Tibial artery (tissue), 4 donors: ENCODE measurements around the gene TRIP11.

Experiments used
- DNase-seq, 2 donors: peaks; one replicate each; pipeline ENCODE4 v3.0.0-alpha.2; 2019
- H3K27ac ChIP-seq, 2 donors: fragments of 200-600 bp; sonication (generic) in 1 of 2; 1 replicate in 1 of 2; 2 replicates in 1 of 2; pipeline ENCODE4 v1.5.1; 2018 to 2019; ENCODE audit warnings: mild to moderate bottlenecking in 1 of 2
- H3K27me3 ChIP-seq, 2 donors: fragments of 200-600 bp; sonication (generic) in 1 of 2; one replicate each; pipeline versions ENCODE4 v1.5.1 to v1.6.0; 2016 to 2019
- H3K36me3 ChIP-seq, 3 donors: fragments of 200-600 bp; sonication (generic) in 2 of 3; one replicate each; pipeline ENCODE4 v1.5.1; 2016 to 2019; ENCODE audit warnings: mild to moderate bottlenecking in 2 of 3
- H3K4me1 ChIP-seq, 4 donors: fragments of 200-600 bp; sonication (generic) in 2 of 4; 1 replicate in 3 of 4; 2 replicates in 1 of 4; pipeline ENCODE4 v1.5.1; 2016 to 2019
- H3K4me3 ChIP-seq, 2 donors: fragments of 200-600 bp; sonication (generic) in 1 of 2; 1 replicate in 1 of 2; 2 replicates in 1 of 2; pipeline ENCODE4 v1.5.1; 2018 to 2019; ENCODE audit warnings: mild to moderate bottlenecking in 2 of 2
- H3K9me3 ChIP-seq, 3 donors: fragments of 200-600 bp; sonication (generic) in 1 of 3; one replicate each; pipeline ENCODE4 v1.5.1; 2016 to 2019
- intact Hi-C: fragments of 100-400 bp; cut with DNase I; formaldehyde crosslinking; loops from one replicate; pipeline ENCODE4 v1.15.0; 2023; ENCODE audit warnings: low total_unique reads
- TF ChIP-seq, protein P1 (sequence below), 2 experiments: fragments of 200-600 bp in 1 of 2; fragments of 450-650 bp in 1 of 2; IDR thresholded peaks; one replicate each; pipeline ENCODE4 v1.5.1; 2017 to 2019; ENCODE audit warnings: antibody characterized with exemption in 2 of 2, mild to moderate bottlenecking in 1 of 2, moderate library complexity in 1 of 2

Gene TRIP11

DNA sequence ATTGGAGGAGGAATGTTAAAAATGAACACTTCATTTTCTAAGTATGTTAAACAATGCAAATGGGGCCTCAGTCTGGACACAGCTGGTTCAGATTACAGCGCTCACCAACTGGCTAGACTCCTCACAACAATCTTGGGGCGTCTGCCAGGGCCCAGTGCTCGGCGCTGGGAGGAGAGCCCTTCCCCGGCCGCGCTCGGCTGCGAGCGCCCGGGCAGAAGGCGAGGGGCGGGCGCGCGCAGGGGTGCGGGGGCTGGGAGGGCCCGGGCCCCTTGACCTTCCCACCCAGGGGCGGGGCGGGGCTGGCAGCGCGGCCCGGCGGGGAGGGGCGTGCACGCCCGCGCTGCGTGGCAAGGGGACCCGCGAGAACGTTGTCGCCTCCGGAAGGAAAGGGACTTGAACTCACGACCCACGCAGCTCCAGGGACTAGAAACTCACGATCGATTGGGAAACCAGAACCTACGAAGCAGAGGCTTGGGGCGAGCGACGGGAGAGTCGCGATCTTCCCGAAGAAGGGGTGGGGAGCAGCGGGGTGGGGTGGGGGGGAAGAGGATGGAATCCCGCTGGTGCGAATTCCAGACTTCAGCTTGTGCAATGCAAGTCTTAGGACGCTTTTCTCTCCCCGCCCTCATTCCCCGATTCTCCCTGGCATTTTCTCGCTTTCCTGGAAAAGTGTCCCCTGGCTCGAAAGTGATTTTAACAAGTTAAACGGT, 92.2 kb downstream of the TRIP11 start, which contains the start of gene FBLN5:
FBLN5 (minus strand) TSS at position 220 of the 710 bp plus-strand sequence. CDS start 465 bp downstream, outside the sequence.
- Histone ChIP-seq H3K9me3 (no peaks in the 10 kb centered on the region), H3K4me3 (peak within 1 kb of the TSS; percentile 77 to 79), H3K27me3 (no peaks in the 10 kb centered on the region), H3K27ac (peak within 1 kb of the TSS; percentile 81 to 92), H3K4me1 (peaks cover 0 to 35% (median 13%) of the 10 kb centered on the region in 4 donors), H3K36me3 (no peaks in the 10 kb centered on the region)
- intact Hi-C loops, result loop anchor here (5.0 kb wide), 1 partner anchor 50 kb away; no protein-coding TSS in a partner anchor
- peak; percentile 65 to 84 for DNase-seq
- TF ChIP-seq, protein P1, sequence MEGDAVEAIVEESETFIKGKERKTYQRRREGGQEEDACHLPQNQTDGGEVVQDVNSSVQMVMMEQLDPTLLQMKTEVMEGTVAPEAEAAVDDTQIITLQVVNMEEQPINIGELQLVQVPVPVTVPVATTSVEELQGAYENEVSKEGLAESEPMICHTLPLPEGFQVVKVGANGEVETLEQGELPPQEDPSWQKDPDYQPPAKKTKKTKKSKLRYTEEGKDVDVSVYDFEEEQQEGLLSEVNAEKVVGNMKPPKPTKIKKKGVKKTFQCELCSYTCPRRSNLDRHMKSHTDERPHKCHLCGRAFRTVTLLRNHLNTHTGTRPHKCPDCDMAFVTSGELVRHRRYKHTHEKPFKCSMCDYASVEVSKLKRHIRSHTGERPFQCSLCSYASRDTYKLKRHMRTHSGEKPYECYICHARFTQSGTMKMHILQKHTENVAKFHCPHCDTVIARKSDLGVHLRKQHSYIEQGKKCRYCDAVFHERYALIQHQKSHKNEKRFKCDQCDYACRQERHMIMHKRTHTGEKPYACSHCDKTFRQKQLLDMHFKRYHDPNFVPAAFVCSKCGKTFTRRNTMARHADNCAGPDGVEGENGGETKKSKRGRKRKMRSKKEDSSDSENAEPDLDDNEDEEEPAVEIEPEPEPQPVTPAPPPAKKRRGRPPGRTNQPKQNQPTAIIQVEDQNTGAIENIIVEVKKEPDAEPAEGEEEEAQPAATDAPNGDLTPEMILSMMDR (IDR thresholded peaks at IDR 0.05), result no peak

DNA sequence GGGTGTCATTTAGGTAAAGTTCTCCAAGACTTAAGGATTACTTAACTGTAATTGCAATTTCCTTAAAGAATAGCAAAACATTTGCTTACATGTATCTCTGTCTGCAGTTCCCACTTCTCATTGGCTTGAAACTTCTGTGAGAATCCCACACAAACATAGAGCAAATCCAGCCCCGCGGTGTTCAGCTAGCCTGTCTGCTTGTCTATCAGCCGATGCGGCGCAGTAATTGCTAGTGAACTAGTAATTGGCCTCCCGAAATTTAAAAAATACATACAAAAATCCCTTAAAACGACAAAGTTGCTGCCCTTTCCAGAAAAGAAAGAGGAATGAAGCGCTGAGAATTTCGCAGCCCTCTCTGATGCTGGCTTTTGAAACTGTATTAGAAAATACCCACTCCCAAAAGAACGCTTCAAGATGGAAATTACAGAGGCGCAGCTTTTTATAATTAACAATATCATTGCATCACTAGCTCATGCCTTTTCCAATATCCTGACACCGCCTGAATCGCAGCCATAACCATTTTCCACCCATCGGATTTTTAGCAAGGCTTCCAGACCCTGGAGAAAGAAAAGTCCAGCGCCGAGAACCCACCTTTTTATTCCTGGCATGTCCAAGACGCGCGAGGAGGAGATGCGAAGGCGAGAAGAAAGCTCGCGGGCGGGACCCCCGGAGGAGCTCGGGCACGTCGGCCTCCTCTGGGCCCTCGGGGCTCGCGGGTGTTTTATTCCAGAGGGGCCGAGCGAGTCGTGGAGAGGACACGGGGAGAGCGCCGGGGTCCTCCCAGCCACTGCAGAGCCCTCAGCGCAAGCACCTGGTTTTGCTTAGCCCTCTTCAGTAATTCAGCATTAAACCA, 93.0 kb downstream of the TRIP11 start:
- intact Hi-C loops, result loop anchor here (5.0 kb wide), 1 partner anchor 50 kb away; no protein-coding TSS in a partner anchor
- Histone ChIP-seq H3K4me1 (peaks cover 0 to 41% (median 13%) of the 10 kb centered on the region in 4 donors), H3K9me3 (no peaks in the 10 kb centered on the region), H3K27me3 (no peaks in the 10 kb centered on the region), H3K36me3 (no peaks in the 10 kb centered on the region), H3K4me3 (peak overlapping the region; percentile 77 to 79), H3K27ac (peak overlapping the region; percentile 81 to 92)
- DNase-seq, result peak in 1 of 2 donors; percentile 74
- TF ChIP-seq, protein P1 (IDR thresholded peaks at IDR 0.05), result no peak

DNA sequence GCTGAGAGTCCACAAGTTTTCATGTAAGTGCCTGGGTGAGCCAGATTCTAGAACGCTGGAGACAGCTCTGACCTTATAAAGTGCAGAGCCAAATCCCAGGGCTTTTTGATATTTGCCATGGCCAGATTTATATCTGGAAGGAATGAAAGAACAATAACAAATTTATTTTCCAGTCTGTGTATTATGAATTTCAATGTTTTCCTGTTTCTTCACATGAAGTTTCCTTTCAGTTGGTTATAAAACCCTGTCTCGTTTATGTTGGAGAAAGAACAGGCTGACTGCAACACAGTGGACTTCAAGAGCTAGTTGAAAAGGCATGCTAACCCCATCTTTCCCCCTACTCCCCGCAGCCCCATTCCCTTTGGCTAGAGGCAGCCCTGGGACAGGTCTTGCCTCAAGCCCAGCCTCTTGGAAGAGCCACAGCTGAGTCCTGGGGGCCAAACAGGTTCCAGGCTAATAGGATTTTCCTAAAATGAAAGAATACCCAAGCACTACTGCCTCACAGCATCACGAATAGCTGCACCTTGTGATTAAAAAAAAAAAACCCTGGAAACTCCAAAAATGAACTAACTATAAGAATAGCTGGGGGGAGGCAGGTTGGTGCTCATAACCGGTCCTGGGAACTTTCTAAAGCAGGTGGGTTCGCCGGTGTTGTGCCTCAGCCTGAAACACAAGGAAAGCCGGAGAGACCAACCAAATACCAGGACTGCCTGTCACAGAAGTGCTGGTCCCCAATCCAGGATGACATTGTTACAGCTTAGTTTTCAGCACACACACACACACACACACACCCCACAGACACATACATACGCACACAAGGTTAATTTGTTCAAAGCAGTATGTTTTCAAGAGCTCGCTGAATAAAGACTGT, 93.9 kb downstream of the TRIP11 start:
- H3K27ac ChIP-seq, result peak overlapping the region; percentile 81 to 92
- no peaks in the 10 kb centered on the region for H3K9me3 ChIP-seq
- peaks cover 0 to 48% (median 13%) of the 10 kb centered on the region in 4 donors for H3K4me1 ChIP-seq
- H3K36me3 ChIP-seq, result peaks cover 6 to 7% (median 7%) of the 10 kb centered on the region in 3 donors
- TF ChIP-seq, protein P1 (IDR thresholded peaks at IDR 0.05), result no peak
- H3K4me3 ChIP-seq, result peak overlapping the region; percentile 77 to 79
- intact Hi-C loops, result loop anchor here (5.0 kb wide), 1 partner anchor 51 kb away; no protein-coding TSS in a partner anchor
- no peak for DNase-seq
- H3K27me3 ChIP-seq, result no peaks in the 10 kb centered on the region

DNA sequence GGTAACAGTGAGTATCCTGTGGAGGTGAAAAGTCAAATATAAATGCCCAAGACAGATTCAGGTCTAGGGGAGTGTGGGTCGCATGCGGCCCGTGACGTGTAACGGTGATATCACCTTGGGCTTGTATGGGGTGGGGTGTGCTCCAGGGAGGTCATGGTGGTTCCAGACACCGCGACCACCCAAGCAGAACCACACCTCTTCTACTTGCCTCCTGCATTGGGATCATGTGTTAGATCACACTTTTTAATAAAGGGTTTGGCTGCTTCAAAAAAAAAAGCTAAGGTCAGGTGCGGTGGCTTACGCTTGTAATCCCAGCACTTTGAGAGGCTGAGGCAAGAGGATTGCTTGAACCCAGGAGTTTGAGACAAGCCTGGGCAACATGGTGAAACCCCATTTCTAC, 96.9 kb downstream of the TRIP11 start:
- no peak for DNase-seq
- H3K4me3 ChIP-seq, result no peak overlapping the region
- peak overlapping the region in 1 of 2 donors; percentile 92 for H3K27ac ChIP-seq
- H3K27me3 ChIP-seq, result no peaks in the 10 kb centered on the region
- H3K4me1 ChIP-seq, result peaks cover 0 to 54% (median 9%) of the 10 kb centered on the region in 4 donors
- TF ChIP-seq, protein P1 (IDR thresholded peaks at IDR 0.05), result no peak
- H3K36me3 ChIP-seq, result peaks cover 22 to 27% (median 24%) of the 10 kb centered on the region in 3 donors
- intact Hi-C loops, result no loop called here
- H3K9me3 ChIP-seq, result no peaks in the 10 kb centered on the region

DNA sequence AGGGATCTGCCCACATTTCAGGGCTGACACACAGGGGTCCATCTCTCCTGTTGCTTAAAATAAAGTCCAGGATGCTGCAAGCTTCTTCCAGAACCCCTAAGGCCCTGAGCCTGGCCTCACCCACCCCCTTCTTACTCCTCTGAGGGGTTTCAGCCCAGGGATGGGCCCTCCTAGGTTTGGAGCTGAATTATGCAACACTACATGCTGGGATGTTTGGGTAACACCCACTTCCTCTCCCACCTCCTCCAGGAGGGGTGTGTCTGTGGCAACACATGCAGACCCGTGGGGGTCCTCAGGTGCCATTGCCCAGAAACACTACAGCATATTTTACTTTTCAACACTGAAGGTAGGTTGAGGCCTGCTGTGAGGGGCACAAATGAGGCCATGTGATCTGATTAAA, 97.7 kb downstream of the TRIP11 start:
- intact Hi-C loops, result no loop called here
- Histone ChIP-seq H3K4me1 (peaks cover 0 to 55% (median 8%) of the 10 kb centered on the region in 4 donors), H3K27me3 (no peaks in the 10 kb centered on the region), H3K27ac (peak overlapping the region in 1 of 2 donors; percentile 32), H3K9me3 (no peaks in the 10 kb centered on the region), H3K36me3 (peaks cover 29 to 32% (median 30%) of the 10 kb centered on the region in 3 donors), H3K4me3 (no peak overlapping the region)
- TF ChIP-seq, protein P1 (IDR thresholded peaks at IDR 0.05), result no peak
- no peak for DNase-seq
